ENCODE data around the gene CAND2. TPM values are rescaled to one million over a fixed set of nuclear protein-coding genes. Genes with fewer than 3 reads are reported as not detected.

The CAND2 gene
- total and polyA plus RNA-seq, 9 of the 15 experiments (the other 6 are each of a cell fraction or from before 2014, with no cell fraction given) = 0.91 to 14.9 (median 4.3) TPM

DNA sequence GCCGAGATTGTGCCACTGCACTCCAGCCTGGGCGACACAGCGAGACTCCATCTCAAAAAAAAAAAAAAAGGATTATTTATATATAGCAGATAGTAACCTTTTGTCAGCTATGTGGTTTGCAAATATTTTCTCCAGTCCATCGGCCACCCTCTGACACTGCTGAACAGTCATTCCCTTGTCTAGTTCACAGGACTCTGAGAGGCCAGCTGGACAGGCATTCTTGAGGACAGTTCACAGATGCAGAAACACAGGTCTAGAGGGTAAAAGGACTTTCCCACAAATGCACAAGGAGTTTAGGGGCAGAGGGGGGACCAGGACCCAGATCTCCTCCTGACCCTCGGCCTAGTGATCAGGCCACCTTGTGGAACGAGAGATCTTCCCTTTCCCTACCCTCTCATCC lies 29.9 kb upstream of the CAND2 start:
- CTCF ChIA-PET (ENCODE audit: low intra/inter-chr PET ratio) = no interaction called here
- intact Hi-C loops (cut with micrococcal nuclease) (no loop called here), in situ Hi-C loops (cut with MboI) (no loop called here)
- Histone ChIP-seq H3K79me2 (ENCODE audit: control insufficient read depth, insufficient read depth, low read length) (no peaks in the 10 kb centered on the region), H3K36me3 (ENCODE audit: control insufficient read depth, insufficient read depth, low read length) (no peaks in the 10 kb centered on the region), H3K4me3 (no peak overlapping the region), H3K27ac (ENCODE audit: extremely low read depth, low read depth, low read length) (no peak overlapping the region), H3K4me2 (ENCODE audit: insufficient read depth, low read length) (no peak overlapping the region), H3K9ac (ENCODE audit: insufficient read depth in 1 of 2, low read depth in 2 of 2, low read length in 2 of 2) (no peak overlapping the region), H3K9me1 (ENCODE audit: control insufficient read depth, insufficient read depth, low read length) (no peaks in the 10 kb centered on the region), H3K27me3 (ENCODE audit: control insufficient read depth in 2 of 2, insufficient read depth in 2 of 2, low read length in 2 of 2) (peaks cover 18 to 40% of the 10 kb centered on the region in 2 experiments), H3K9me3 (replicated peaks; ENCODE audit: control insufficient read depth, insufficient read depth, low read depth, low read length) (no peaks in the 10 kb centered on the region), H2AFZ (ENCODE audit: low read depth, low read length) (no peak overlapping the region), H3K4me1 (replicated peaks in 1 of 2; ENCODE audit: control insufficient read depth in 2 of 2, insufficient read depth in 2 of 2, low read length in 2 of 2) (peaks cover 0 to 9% of the 10 kb centered on the region in 2 experiments; a peak in 3 of 5 replicates), H4K20me1 (replicated peaks; ENCODE audit: control insufficient read depth, insufficient read depth, low read length) (no peaks in the 10 kb centered on the region)
- no peak for FAIRE-seq
- ATAC-seq = no peak
- no TSS peak for BruUV-seq (replicated peaks)
- WGBS (ENCODE audit: insufficient coverage, low coverage, missing lambda C conversion rate) = 11% methylated on average over 6 of the region's 6 CpGs
- TF ChIP-seq, protein P1, sequence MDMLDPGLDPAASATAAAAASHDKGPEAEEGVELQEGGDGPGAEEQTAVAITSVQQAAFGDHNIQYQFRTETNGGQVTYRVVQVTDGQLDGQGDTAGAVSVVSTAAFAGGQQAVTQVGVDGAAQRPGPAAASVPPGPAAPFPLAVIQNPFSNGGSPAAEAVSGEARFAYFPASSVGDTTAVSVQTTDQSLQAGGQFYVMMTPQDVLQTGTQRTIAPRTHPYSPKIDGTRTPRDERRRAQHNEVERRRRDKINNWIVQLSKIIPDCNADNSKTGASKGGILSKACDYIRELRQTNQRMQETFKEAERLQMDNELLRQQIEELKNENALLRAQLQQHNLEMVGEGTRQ (CRISPR knock-in tag; IDR thresholded peaks at IDR 0.05) = peak; percentile 9; the same call in 1 of the 2 replicates
- no peak for TF ChIP-seq ZNF436 (CRISPR knock-in tag; IDR thresholded peaks at IDR 0.05)
- DNase-seq (ENCODE audit: extremely low read depth in 1 of 4, low spot score in 3 of 4) = peak in 1 of 4 experiments; percentile 8
- POLR2A ChIA-PET = interaction anchor here (0.6 to 0.7 kb wide), 3 partner anchors 11 to 173 kb away, joined by 3 to 4 read pairs (median 3); no protein-coding TSS in a partner anchor

Measured in K562 (cell line).